OCI-LY3 (cell line): ENCODE measurements around the gene UBE3D.
"Not testable (repeated sequence)": the region's sequence is repeated elsewhere in the genome, so short reads cannot be mapped to it uniquely, and the experiment has no call there.

ENCODE experiments used
- H2AFZ ChIP-seq: fragments of 200-600, 300-600 bp; shearing (Covaris generic); 2 replicates; pipeline ENCODE4 v1.6.0; 2014; ENCODE audit warnings: antibody characterized with exemption, low read depth, low read length
- H3K27ac ChIP-seq: fragments of 200-600, 300-600 bp; sonication (generic); 2 replicates; pipeline ENCODE4 v1.5.1; 2014; ENCODE audit warnings: mild to moderate bottlenecking, low read length, moderate library complexity, mixed read lengths
- H3K27me3 ChIP-seq: fragments of 200-600, 300-600 bp; sonication (generic); 2 replicates; pipeline ENCODE4 v1.6.1; 2014; ENCODE audit warnings: low read depth, low read length, mixed read lengths
- H3K36me3 ChIP-seq: fragments of 200-600, 300-600 bp; sonication (generic); replicated peaks from 2 replicates; pipeline ENCODE3; 2014; ENCODE audit warnings: low read depth, low read length, mixed read lengths
- H3K4me1 ChIP-seq: fragments of 300-600, 200-600 bp; sonication (generic); 2 replicates; pipeline ENCODE4 v1.6.1; 2014; ENCODE audit warnings: low read length, mixed read lengths
- H3K4me2 ChIP-seq: fragments of 200-600, 300-600 bp; sonication (generic); 2 replicates; pipeline ENCODE4 v1.6.1; 2014; ENCODE audit warnings: low read length, mixed read lengths
- H3K4me3 ChIP-seq: fragments of 300-600, 200-600 bp; sonication (generic); 2 replicates; pipeline ENCODE4 v1.5.1; 2014; ENCODE audit warnings: antibody characterized with exemption, mild to moderate bottlenecking, low read length, moderate library complexity
- H3K79me2 ChIP-seq: fragments of 300-600, 200-600 bp; shearing (Covaris generic); 2 replicates; pipeline ENCODE4 v1.6.1; 2014; ENCODE audit warnings: mild to moderate bottlenecking, low read length, mixed read lengths
- H3K9ac ChIP-seq: fragments of 300-600, 200-600 bp; shearing (Covaris generic); 2 replicates; pipeline ENCODE4 v1.6.0; 2014; ENCODE audit warnings: mild to moderate bottlenecking, low read length, moderate library complexity
- H3K9me3 ChIP-seq: fragments of 200-600, 300-600 bp; shearing (Covaris generic); 2 replicates; pipeline ENCODE4 v1.6.1; 2014; ENCODE audit warnings: low read length, mixed read lengths; ENCODE audit not compliant: insufficient read depth
- H4K20me1 ChIP-seq: fragments of 200-600, 300-600 bp; sonication (generic); 2 replicates; pipeline ENCODE4 v1.6.1; 2016; ENCODE audit warnings: low read length, mixed read lengths; ENCODE audit not compliant: insufficient read depth
- CTCF ChIP-seq: fragments of 200-600, 300-600 bp; sonication (generic); IDR thresholded peaks from 2 replicates; pipeline ENCODE4 v1.5.1; 2014; ENCODE audit warnings: antibody characterized with exemption, low read length, low read depth
- EZH2phosphoT487 ChIP-seq: fragments of 200-600 bp; shearing (Covaris generic); IDR thresholded peaks from 2 replicates; pipeline ENCODE4 v1.6.1; 2018; ENCODE audit warnings: antibody characterized with exemption, mixed run types, low read depth

UBE3D gene

GRCh38 chr6:82862543-82862942 lies 203.1 kb downstream of the UBE3D start:
- no peaks in the 10 kb centered on the region for H3K9me3 ChIP-seq
- H3K4me3 ChIP-seq = no peak overlapping the region
- H2AFZ ChIP-seq = no peak overlapping the region
- H3K36me3 ChIP-seq = no peaks in the 10 kb centered on the region
- no peaks in the 10 kb centered on the region for H4K20me1 ChIP-seq
- no peak overlapping the region for H3K27ac ChIP-seq
- no peak overlapping the region for H3K9ac ChIP-seq
- H3K4me1 ChIP-seq = no peaks in the 10 kb centered on the region
- no peaks in the 10 kb centered on the region for H3K27me3 ChIP-seq
- H3K4me2 ChIP-seq = no peak overlapping the region
- TF ChIP-seq EZH2phosphoT487 (no peak), CTCF (no peak)
- H3K79me2 ChIP-seq = no peaks in the 10 kb centered on the region

DNA sequence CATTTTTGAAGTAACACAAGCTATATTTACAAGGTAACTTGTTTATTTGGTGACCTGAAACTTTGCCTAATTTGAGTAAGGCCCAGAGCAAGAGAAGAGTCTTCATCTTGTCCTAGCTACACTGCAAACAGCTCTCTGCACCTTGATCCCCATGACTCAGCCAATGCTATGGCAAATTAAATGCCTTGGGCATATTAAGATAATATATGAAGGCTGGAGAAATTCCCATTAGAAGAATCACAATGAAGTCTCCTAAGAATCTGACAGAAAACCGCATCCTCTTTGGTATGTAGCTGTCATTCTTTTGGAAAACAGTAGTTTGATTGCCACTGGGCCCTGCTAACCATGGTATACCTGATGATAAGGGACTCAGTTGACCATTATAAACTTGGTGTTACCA lies 204.5 kb downstream of the UBE3D start:
- Histone ChIP-seq H3K4me2 (no peak overlapping the region), H3K4me3 (no peak overlapping the region), H2AFZ (no peak overlapping the region)

DNA sequence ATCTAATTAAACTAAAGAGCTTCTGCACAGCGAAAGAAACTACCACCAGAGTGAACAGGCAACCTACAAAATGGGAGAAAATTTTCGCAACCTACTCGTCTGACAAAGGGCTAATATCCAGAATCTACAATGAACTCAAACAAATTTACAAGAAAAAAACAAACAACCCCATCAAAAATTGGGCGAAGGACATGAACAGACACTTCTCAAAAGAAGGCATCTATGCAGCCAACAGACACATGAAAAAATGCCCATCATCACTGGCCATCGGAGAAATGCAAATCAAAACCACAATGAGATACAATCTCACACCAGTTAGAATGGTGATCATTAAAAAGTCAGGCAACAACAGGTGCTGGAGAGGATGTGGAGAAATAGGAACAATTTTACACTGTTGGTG lies 209.6 kb downstream of the UBE3D start:
- H2AFZ ChIP-seq, H4K20me1 ChIP-seq, H3K9me3 ChIP-seq, H3K27ac ChIP-seq, H3K79me2 ChIP-seq, H3K27me3 ChIP-seq, H3K4me2 ChIP-seq, H3K4me3 ChIP-seq, H3K36me3 ChIP-seq, H3K9ac ChIP-seq, H3K4me1 ChIP-seq: not testable (repeated sequence)

More for the DNA sequence above, 204.5 kb downstream of the UBE3D start:
- H3K27ac ChIP-seq = no peak overlapping the region
- H3K79me2 ChIP-seq = no peaks in the 10 kb centered on the region
- H3K36me3 ChIP-seq = no peaks in the 10 kb centered on the region
- H3K9ac ChIP-seq = no peak overlapping the region
- no peaks in the 10 kb centered on the region for H3K9me3 ChIP-seq
- H3K4me1 ChIP-seq = no peaks in the 10 kb centered on the region
- H3K27me3 ChIP-seq = no peaks in the 10 kb centered on the region
- H4K20me1 ChIP-seq = no peaks in the 10 kb centered on the region
- TF ChIP-seq CTCF (no peak), EZH2phosphoT487 (no peak)

GRCh38 chr6:82852904-82853303 lies 212.7 kb downstream of the UBE3D start:
- H3K79me2 ChIP-seq, H3K9ac ChIP-seq, H2AFZ ChIP-seq, H3K9me3 ChIP-seq, H3K4me1 ChIP-seq, H3K27me3 ChIP-seq, H4K20me1 ChIP-seq, H3K4me3 ChIP-seq, H3K4me2 ChIP-seq, H3K27ac ChIP-seq, H3K36me3 ChIP-seq: not testable (repeated sequence)

DNA sequence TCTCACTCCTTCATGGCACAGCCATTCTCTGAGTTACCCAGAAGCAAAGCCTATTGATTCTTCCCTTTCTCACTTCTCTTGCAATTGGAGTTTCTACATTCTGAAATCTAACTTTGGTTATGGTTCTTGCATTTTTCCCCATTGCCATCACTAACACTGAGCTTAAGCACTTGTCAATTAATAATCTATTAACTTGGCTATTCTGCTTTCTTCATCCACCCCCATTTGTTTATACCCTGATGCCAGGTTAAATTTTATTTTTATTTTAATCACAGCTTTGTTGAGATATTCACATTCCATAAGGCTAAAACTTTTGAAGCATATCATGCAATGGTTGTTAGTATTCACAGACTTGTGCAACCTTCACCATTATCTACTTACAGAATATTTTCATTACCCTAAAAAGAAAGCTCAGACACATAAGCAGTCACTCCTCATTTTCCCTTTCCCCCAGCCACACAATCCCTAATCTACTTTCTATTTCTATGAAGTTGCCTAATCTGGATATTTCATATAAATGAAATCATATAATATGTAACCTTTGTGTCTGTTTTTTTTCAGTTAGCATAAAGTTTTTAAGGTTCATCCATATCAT lies 222.3 kb downstream of the UBE3D start:
- no peaks in the 10 kb centered on the region for H3K4me1 ChIP-seq
- H3K79me2 ChIP-seq = no peaks in the 10 kb centered on the region
- no peak overlapping the region for H3K4me3 ChIP-seq
- no peak for TF ChIP-seq EZH2phosphoT487
- no peak for TF ChIP-seq CTCF
- H3K27me3 ChIP-seq = no peaks in the 10 kb centered on the region
- H3K4me2 ChIP-seq = no peak overlapping the region
- no peaks in the 10 kb centered on the region for H4K20me1 ChIP-seq
- H3K9ac ChIP-seq = no peak overlapping the region
- H3K27ac ChIP-seq = no peak overlapping the region
- no peaks in the 10 kb centered on the region for H3K36me3 ChIP-seq
- no peak overlapping the region for H2AFZ ChIP-seq
- H3K9me3 ChIP-seq = no peaks in the 10 kb centered on the region
